Neural progenitor cell (in vitro differentiated cells): ENCODE data around the gene F8A2.
"Not testable (repeated sequence)": the region's sequence is repeated elsewhere in the genome, so short reads cannot be mapped to it uniquely, and the experiment has no call there.

Experiments
- EZH2 ChIP-seq: fragments of 200-600 bp; sonication (generic); IDR thresholded peaks from 2 replicates; pipeline ENCODE4 v1.6.1; 2017; ENCODE audit warnings: antibody characterized with exemption, mild to moderate bottlenecking, moderate library complexity
- EZH2phosphoT487 ChIP-seq: fragments of 200-600 bp; sonication (generic); IDR thresholded peaks from 2 replicates; pipeline ENCODE4 v1.6.1; 2017; ENCODE audit warnings: antibody characterized with exemption
- TF ChIP-seq, protein P1 (sequence below): fragments of 200-600 bp; sonication (generic); IDR thresholded peaks from 2 replicates; pipeline ENCODE4 v1.5.1; 2017; ENCODE audit warnings: antibody characterized with exemption, mild to moderate bottlenecking

DNA sequence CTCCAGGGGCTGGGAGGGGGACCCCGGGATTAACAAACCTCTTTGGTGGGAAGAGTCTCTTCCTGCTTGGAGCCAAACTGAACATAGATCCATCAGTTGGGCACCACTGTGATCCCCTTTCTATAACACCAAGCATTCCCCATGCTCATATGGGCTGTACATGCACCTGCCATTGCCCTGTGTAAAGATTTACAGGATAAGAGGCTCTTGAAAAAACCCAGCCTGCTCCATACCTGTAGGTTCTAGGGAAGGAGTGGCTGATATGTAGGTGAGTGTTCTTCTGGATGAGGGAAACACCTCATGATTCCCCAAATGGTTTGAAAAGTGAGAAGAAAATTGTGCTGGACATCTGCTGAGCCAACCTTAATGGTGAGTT, 46.6 kb upstream of the F8A2 start:
- TF ChIP-seq, protein P1, sequence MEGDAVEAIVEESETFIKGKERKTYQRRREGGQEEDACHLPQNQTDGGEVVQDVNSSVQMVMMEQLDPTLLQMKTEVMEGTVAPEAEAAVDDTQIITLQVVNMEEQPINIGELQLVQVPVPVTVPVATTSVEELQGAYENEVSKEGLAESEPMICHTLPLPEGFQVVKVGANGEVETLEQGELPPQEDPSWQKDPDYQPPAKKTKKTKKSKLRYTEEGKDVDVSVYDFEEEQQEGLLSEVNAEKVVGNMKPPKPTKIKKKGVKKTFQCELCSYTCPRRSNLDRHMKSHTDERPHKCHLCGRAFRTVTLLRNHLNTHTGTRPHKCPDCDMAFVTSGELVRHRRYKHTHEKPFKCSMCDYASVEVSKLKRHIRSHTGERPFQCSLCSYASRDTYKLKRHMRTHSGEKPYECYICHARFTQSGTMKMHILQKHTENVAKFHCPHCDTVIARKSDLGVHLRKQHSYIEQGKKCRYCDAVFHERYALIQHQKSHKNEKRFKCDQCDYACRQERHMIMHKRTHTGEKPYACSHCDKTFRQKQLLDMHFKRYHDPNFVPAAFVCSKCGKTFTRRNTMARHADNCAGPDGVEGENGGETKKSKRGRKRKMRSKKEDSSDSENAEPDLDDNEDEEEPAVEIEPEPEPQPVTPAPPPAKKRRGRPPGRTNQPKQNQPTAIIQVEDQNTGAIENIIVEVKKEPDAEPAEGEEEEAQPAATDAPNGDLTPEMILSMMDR, result not testable (repeated sequence)
- TF ChIP-seq EZH2, EZH2phosphoT487: not testable (repeated sequence)
